Measurements from ENCODE around the gene ANKRD33. TPM values are rescaled to one million over a fixed set of nuclear protein-coding genes. Genes with fewer than 3 reads are reported as not detected.

Gene ANKRD33
- total and polyA plus RNA-seq, 2 experiments from 2014 or later = 0.27 to 1.7 TPM

GRCh38 chr12:51897181-51897580 lies 9.3 kb downstream of the ANKRD33 start:
- H3K4me2 ChIP-seq = no peak overlapping the region
- H3K36me3 ChIP-seq (ENCODE audit: insufficient read depth) = no peaks in the 10 kb centered on the region
- Mint-ChIP-seq H3K36me3 (ENCODE audit: low read depth) (no peaks in the 10 kb centered on the region), H3K27me3 (ENCODE audit: insufficient read depth, low read depth, poor library complexity) (peaks cover 8% of the 10 kb centered on the region), H3K9me3 (no peaks in the 10 kb centered on the region), H3K4me3 (no peak overlapping the region), H3K27ac (no peak overlapping the region), H3K4me1 (peaks cover 2% of the 10 kb centered on the region; the same call in 1 of the 3 replicates)
- no peaks in the 10 kb centered on the region for H3K27me3 ChIP-seq (ENCODE audit: insufficient read depth)
- H4K20me1 ChIP-seq (replicated peaks; ENCODE audit: insufficient read depth) = no peaks in the 10 kb centered on the region
- no peaks in the 10 kb centered on the region for H3K9me2 ChIP-seq (ENCODE audit: insufficient read depth)
- no peak overlapping the region for H3K27ac ChIP-seq (ENCODE audit: low read depth)
- no peaks in the 10 kb centered on the region for H3K79me2 ChIP-seq (replicated peaks; ENCODE audit: insufficient read depth)
- H3K4me1 ChIP-seq (ENCODE audit: insufficient read depth) = no peaks in the 10 kb centered on the region
- ATAC-seq (no peak), DNase-seq (ENCODE audit: low spot score) (no peak)
- H3K4me3 ChIP-seq = no peak overlapping the region
- no peak overlapping the region for H2AFZ ChIP-seq
- H3F3A ChIP-seq (replicated peaks; ENCODE audit: low read depth) = no peaks in the 10 kb centered on the region
- no peak for TF ChIP-seq POLR2AphosphoS5 (IDR thresholded peaks at IDR 0.05; ENCODE audit: low read depth)
- TF ChIP-seq NANOG (IDR thresholded peaks at IDR 0.05; ENCODE audit: borderline replicate concordance) = no peak
- no peak for TF ChIP-seq ZNF114 (CRISPR knock-in tag; IDR thresholded peaks at IDR 0.05)
- TF ChIP-seq JUNB (IDR thresholded peaks at IDR 0.05; ENCODE audit: unreplicated experiment) = no peak
- TF ChIP-seq, protein P1, sequence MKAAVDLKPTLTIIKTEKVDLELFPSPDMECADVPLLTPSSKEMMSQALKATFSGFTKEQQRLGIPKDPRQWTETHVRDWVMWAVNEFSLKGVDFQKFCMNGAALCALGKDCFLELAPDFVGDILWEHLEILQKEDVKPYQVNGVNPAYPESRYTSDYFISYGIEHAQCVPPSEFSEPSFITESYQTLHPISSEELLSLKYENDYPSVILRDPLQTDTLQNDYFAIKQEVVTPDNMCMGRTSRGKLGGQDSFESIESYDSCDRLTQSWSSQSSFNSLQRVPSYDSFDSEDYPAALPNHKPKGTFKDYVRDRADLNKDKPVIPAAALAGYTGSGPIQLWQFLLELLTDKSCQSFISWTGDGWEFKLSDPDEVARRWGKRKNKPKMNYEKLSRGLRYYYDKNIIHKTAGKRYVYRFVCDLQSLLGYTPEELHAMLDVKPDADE (IDR thresholded peaks at IDR 0.05) = no peak
- no peak for TF ChIP-seq STAT1 (IDR thresholded peaks at IDR 0.05; ENCODE audit: unreplicated experiment)
- TF ChIP-seq EZH2phosphoT487 (IDR thresholded peaks at IDR 0.05; ENCODE audit: unreplicated experiment) = no peak
- no peak for TF ChIP-seq REST (IDR thresholded peaks at IDR 0.05; ENCODE audit: unreplicated experiment)
- TF ChIP-seq, protein P2, sequence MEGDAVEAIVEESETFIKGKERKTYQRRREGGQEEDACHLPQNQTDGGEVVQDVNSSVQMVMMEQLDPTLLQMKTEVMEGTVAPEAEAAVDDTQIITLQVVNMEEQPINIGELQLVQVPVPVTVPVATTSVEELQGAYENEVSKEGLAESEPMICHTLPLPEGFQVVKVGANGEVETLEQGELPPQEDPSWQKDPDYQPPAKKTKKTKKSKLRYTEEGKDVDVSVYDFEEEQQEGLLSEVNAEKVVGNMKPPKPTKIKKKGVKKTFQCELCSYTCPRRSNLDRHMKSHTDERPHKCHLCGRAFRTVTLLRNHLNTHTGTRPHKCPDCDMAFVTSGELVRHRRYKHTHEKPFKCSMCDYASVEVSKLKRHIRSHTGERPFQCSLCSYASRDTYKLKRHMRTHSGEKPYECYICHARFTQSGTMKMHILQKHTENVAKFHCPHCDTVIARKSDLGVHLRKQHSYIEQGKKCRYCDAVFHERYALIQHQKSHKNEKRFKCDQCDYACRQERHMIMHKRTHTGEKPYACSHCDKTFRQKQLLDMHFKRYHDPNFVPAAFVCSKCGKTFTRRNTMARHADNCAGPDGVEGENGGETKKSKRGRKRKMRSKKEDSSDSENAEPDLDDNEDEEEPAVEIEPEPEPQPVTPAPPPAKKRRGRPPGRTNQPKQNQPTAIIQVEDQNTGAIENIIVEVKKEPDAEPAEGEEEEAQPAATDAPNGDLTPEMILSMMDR (conservative IDR thresholded peaks at IDR 0.05; ENCODE audit: low read depth in 2 of 2) = no peak
- no peak for TF ChIP-seq ZNF331 (CRISPR knock-in tag; IDR thresholded peaks at IDR 0.05; ENCODE audit: low read depth)
- no peak for TF ChIP-seq ZNF462 (CRISPR knock-in tag; IDR thresholded peaks at IDR 0.05)
- TF ChIP-seq CREB1 (CRISPR knock-in tag; IDR thresholded peaks at IDR 0.05; ENCODE audit: low read depth) = no peak
- no peak for TF ChIP-seq EZH2 (IDR thresholded peaks at IDR 0.05; ENCODE audit: low read depth, unreplicated experiment)
